Hematopoietic multipotent progenitor cell (in vitro differentiated cells): Measurements from ENCODE around the gene WWOX. TPM values are rescaled to one million over a fixed set of nuclear protein-coding genes. Genes with fewer than 3 reads are reported as not detected.

Experiments used
- DNase-seq, 3 donors: peaks; one replicate each; pipeline ENCODE4 v3.0.0-alpha.2; 2011 to 2015; ENCODE audit warnings: low read depth in 2 of 3, low spot score in 2 of 3
- total RNA-seq: library from RNA; depleted of rRNA; stranded (reverse); fragments of >200 nt; gene quantifications from one replicate; pipeline ENCODE4 v1.2.3, GENCODE V29; 2012

The WWOX gene
- total RNA-seq, 1 donor, result 24.8 TPM

DNA sequence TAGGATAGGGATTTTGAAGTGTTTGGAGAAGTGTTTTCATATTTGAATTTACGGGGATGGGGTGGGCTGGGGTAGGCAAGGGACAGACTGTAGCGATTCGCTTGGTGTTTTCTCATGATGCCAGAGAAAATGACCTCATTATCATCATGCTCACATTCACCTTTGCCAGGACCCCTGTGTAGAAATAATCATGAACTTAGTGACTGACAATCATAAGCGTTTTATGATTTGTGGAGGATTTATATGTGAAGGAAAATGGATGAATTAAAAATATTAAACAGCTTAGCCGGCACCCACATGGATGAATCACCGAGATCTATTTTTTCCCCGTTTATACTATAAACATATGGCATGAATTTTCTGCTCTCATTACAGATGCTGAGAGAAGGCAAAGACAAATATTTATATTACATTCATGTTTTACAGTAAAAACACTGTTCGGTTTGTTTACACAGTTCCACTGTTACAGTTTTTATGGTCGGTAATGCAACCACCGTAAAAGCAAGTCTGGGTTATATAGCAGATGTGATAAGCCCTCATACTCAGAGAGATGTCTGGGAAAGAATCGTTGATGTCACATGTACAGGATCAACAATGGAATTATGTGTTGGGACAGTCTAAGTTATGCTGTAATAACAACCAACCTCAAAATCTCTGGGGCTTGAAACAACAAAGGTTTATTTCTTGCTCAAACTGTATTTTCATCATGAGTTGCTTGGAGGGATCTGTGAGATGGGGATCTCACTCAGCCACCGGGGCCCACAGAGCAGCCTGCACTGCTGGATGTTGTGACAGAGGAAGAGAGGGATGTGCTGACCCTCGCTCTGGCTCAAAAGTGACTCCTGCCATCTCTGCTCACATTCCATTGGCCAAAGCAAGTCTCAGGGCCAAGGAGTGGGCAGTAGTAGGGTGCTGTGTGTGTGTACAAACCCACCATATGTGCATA, 85.1 kb downstream of the WWOX start:
- no peak for DNase-seq

DNA sequence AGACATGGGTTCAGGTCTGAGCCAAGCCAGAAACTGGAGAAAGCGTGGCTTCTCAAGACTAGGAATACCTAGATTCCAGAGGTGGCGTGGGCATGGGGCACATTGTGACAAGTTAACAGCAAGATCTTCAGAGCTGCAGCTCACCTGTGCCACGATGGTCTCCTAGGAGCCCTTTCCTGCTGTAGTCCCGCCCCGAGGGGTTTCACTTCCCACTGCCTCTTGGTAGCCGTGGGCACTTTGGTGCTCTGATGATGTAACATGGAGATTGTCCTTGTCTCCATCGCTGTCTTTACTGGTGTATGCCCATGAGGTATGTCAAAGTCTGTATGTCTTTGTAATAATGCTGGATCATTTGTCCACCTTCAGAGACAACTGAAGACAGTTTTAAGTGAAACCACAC, 89.7 kb downstream of the WWOX start:
- DNase-seq, result no peak

DNA sequence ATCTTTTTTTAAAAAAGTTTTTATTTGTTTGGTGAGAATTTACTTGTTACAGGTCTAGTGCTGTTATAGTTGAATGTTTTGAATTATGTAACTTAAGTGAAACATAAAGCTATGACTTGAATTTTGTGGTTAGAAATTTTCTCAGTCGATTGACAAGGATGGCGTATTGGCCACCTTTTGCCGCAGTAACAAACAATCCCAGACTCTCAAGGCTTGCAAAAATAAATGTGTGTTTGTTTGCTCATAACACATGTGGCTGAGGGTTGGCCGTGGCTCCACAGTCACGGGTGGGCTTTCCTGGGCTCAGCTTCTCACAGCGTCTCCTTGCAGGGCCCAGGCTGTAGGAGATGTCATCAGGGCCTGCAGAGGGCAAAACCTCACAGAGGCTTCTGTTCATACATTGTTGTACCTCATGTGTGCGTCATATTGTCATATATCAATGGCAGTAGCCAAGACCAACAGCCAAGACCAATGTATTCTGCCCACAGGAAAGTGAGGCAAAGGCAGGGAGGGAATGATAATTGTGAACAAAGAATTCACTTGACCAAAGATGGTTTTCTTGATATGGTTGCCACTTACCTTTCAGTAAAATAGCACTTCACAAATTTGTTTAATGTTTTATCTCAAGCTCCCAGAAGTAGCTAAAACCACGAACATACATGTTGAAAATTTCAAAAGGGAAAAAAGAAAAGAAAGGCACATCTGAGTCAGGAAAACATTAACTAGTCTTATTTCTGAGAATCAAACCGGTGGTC, 93.5 kb downstream of the WWOX start:
- DNase-seq, result peak in 2 of 3 donors; percentile 21 to 51

DNA sequence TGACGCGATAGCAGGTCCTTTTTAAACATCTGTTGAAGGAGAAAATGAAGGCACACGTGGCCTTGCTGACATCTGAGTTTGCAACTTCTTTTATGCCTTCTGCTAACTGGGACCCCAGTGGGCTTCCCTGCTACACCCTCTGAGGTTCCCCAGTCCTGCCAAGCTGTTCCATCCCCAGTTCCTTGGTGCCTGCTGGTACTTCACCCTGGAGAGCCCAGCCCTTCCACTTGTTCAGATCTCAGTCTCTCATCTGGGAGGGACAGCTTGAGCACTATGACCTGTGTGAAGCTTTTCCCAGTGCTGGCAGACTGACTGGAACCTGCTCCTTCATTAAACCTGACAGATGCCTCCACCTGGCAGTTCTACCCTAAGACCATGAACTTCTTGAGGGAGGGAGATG, 95.5 kb downstream of the WWOX start:
- DNase-seq, result no peak

DNA sequence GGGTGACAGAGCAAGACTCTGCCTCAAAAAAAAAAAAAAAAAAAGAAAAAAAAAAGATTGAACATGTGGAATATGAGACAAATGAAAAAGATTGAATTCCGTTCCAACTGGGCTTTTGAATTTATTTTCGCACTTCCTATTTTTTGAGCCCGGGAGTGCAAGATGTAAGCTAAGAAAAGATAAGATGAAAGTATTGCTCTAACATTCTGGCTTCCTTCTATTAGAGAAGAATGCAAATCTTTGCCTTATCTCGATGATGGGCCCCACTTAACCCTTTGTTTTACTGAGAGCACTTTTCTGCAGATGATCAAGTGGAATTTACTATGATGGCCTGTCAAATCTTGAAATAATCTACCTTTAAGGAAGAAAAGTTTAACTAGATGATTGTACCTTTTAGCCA, 96.3 kb downstream of the WWOX start:
- peak in 1 of 3 donors; percentile 17 for DNase-seq

DNA sequence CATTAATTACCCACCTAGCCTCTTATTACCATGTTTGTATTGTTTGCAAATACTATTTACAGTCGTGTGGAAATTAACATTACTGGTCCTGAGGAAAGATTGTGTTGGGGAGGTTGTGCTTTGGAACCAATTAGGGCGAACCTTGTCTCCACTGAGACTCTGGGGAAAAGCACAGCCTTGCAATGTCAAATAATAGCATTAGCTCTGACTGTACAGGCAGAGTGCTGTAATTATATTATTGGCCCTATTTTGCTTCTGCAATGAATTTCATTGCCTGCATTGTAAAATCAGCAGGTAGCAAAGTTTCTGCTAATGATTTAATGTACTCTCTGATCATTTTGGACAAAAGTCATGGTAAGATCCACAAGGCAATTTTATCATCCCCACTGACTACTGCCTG, 97.0 kb downstream of the WWOX start:
- DNase-seq, result no peak

DNA sequence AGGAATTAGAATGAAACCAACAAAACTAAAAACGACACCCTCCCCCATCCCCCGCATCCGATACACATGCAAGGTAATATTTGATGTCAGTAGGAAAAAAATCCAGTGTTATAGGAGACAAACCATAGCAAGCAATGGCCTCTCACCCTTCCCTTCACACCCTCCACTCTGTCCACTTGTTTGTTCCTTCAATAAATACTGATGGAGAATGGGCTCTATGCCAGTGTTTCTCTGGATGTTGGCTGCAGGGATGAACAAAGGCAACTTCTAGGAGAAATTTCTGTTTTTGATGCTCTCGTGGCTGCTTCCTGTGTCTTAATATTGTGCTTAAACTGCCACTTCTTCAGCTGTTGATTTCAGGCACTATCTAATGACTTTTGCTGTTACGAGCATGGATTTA, 98.8 kb downstream of the WWOX start:
- DNase-seq, result no peak

DNA sequence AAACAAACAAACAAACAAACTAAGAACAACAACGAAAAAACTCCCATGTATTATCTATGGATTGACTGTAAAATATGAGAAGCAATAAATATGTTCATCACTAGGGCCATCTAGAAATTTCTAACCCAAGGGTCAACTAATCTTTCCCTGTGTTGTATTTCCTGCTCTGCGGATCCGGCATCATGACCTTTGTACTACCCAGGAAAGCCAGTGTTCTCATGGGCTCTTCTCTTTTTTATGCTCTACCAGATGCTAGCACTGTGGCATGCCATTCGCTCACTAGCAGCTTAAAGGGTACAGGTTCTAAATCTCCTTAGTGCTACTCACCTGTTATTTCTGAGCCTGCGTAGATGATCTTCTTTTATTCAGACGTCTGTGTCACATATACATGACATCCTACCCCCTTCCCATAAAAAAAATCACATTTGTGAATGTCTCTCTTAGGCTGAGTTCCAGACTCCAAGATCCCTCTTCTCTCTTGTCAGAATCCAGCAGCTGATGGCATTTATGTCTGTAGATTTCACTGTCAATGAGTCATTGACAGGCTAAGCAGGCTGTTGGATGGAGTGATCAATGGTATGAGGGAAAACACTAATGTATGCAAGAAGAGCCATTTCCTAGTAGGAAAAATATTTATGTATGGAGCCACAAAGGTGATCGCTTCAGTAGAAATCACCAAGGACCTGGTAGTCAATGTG, 100.0 kb downstream of the WWOX start:
- no peak for DNase-seq

DNA sequence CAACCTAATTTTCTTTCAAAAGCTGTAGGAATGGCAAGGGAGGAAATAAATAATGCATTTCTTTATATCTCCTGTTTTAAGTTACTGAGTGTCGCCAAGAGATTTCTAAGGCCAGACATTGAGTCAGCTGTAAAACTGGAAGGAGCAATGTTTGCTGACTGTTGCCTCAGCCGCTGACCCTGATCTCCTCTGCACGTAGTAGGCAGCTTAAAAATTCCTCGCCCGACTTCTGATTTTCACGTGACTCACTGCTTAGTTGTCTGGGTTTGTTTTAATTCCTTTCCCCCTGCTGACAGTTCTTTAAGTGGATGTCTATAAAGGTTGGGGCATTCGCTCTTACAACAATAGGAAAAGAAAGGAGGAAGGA, 100.6 kb downstream of the WWOX start:
- DNase-seq, result no peak

DNA sequence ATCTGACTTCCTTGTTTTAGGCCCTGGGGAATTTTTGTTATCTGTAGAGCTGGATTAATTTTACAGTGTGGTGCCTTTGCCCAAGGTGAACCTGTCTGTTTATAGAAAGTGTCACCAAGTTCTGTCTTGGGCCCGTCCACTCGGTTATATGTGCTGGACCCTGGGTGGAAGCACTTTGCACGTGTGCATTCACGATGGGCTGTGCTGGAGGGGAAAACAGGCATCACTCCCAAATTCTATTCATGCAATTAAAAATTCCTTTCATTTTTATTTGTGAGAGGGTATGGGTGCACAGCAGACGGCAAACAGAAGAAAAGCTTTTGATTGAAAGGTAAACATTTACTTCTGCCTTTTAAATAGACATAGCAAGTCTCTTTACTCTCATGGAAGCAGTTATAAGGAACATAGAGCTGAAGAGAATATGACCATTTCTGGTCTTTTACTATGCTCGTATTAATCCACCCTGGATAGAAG, 101.2 kb downstream of the WWOX start:
- no peak for DNase-seq

DNA sequence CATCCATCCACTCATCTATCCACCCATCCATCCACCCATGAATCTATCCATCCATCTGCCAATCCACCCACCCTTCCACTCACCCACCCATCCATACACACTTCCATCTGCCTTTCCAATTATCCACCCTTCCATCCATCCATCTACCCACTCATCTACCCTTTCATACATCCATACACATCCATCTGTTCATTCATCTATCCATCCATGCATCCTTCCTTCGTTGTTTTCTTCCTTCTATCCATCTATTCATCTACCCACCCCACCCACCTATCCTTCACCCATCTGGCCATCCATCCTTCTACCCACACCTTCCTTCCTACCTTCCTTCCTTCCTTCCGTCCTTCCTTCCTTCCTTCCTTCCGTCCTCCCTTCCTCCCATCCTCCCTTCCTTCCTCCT, 106.1 kb downstream of the WWOX start:
- DNase-seq, result no peak

DNA sequence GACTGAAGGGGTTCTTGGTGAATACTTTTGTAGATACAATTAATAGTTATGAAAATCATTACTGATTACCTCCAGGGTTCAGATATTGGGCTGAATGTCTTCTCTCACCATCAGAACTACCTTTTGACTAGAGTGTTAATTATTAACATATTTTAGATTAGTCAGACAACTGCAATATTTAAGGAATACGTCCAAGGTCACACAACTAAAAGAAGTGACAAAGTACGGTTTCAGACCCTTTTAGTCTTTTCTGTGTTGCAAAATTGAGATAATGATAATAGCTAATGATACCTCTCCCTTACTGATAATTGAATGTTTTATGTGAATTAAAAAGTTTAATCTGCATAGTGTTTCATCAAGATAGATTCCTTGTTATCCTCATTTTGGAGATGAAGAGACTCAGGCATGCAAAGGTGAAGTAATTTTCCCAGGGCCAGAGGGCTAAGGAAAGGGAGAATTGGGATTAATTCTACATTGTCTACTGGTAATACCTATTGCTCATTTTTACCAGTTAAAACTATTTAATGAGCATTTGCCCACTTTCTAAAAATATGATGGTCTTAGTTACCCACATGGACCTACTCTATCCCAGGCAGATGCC, 107.3 kb downstream of the WWOX start:
- no peak for DNase-seq

DNA sequence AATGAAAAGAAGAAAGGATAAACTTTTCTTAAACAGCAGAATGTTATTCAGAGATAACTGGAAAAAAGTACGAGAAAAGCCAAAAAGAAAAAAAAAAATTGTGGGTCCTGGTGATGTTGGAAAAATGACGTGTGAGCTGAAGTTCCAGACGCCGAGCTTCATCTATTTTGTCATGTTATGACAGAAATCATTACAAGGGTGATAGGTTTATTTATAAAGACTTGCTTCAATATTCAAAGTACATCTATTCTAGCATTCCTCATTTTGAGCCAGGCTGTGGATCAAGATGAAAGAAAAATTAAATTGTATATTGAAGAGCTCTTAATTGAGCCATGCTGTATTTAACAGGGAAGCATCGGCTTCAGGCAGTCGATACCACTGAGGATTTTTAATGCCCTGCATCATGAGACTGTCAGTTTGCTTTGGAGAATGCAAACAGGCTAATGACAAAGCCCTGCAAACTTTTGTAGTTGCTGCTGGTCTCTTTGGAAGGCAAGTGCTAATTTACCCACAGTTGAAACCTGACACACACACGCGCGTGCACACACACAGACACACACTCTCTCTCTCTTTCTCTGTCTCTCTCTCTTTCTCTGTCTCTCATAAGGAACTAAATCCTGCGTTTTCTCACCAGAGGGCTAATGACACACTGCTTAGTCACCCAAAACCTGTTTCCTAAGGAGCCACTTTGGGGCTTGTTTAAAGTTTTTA, 110.7 kb downstream of the WWOX start:
- DNase-seq, result peak in 1 of 3 donors; percentile 8

DNA sequence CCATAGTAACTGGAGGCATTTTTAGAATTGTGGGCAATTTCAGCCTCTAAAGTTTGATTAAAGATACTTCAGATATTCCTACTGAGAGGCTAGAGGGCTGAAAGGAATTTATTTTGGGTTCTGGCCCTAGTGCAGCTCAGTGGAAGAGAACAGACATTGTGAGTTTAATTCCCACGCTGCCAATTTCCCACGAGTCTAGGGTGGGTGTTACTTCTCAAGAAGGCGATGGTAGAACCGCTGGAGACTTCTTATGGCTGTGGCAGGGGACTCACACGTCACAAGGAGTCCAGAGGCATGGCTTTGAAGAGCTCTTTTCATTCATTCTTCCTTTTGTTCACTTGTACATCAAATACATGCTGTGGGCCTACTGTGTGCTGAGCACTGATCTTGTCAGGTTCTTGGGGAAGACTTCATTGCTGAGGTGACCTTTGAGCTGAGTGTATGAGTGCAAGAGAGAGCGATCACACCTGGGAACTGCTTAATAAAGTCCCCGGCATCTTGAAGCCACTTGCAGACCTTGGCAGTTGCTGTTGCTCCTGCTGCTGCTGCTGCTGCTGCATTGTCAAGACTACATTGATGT, 111.7 kb downstream of the WWOX start:
- DNase-seq, result no peak

DNA sequence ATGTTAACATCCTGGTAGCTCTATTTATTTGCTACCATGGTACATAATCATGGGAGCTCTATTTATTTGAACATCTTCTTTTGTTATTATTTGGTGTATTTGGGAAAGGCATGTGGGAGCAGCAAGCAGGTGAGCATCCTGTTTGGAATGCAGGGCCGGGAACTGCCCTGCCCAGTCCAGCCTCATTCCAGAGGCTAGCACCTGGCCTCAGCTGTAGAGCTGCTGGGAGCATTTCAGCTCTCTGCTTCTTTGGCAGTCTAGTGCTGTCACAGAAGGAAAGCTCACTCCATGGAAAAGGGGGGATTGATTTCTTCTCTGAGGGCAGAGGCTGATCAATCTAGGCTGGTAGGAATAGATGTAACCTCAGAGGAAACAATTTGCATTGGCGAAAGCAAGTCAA, 112.5 kb downstream of the WWOX start:
- no peak for DNase-seq

DNA sequence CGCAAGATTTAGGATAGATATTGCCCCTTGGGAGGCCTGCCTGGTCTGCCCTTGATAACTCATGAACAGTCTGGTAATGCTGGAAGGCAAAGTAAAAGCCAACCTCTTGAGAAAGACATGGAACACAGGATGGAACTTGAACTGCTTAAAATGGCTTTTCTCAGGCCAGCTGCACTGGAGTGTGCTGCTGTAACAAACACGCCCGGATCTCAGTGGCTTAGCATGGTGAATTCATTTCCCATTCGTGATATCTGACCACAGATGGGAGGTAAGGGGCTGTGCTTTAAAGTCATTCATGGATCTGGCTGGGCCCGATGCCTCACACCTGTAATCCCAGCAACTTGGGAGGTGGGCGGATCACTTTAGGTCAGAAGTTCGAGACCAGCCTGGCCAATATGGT, 113.2 kb downstream of the WWOX start:
- no peak for DNase-seq

DNA sequence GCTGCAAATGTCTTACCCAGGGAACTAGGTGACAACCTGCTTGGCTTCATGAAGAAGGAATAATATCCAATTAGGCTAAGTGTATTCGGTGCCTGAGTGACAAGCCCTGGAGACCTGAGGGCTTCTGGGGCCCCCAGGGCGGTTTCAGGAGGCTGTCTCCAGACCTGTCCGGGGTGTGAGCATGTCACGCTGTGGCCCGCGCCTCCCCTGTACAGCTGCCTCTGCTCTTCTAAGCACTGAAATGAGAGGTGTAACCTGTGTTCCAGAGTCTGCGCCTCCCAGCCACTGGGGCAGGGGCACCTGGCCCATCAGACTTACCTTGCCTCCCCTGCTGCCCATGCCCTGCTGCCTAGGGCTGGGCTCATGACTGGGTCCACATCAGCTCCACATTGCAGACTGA, 114.3 kb downstream of the WWOX start:
- no peak for DNase-seq

DNA sequence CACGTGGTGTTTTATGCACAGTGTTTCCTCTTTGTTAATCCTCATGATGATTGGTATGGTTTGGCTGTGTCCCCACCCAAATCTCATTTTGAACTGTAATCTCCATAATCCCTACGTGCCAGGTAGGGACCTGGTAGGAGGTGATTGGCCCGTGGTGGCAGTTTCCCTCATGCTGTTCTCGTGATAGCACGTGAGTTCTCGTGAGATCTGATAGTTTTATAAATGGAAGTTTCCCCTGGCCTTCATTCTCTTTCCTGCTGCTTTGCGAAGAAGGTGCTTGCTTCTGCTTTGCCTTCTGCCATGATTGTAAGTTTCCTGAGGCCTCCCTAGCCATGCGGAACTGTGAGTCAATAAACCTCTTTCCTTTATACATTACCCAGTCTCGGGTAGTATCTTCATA, 115.8 kb downstream of the WWOX start:
- DNase-seq, result no peak

DNA sequence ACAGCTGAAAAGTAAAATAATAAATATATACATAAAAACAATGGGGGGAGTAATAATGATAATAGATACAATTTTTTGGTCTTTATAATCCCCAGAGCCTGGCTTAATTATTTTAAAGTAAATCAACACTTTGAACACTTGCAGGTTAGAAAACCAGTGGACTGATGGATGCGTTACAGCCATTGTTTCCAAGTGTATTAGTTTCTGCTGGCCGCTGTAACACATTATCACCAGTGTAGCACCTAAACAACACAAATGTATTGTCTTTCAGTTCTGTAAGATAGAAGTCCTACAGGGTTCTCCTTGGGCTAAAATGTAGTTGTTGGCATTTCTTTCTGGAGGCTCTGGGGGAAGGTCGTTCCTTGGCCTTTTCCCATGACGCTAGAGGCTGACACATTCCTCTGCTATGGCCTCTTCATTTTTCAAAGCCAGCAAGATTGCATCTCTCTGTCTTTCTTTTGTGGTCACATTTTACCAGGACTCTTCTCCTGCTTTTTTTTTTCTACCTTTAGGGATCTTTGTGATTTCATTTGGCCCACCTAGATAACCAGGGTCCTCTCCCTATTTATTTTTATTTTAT, 116.8 kb downstream of the WWOX start:
- no peak for DNase-seq

DNA sequence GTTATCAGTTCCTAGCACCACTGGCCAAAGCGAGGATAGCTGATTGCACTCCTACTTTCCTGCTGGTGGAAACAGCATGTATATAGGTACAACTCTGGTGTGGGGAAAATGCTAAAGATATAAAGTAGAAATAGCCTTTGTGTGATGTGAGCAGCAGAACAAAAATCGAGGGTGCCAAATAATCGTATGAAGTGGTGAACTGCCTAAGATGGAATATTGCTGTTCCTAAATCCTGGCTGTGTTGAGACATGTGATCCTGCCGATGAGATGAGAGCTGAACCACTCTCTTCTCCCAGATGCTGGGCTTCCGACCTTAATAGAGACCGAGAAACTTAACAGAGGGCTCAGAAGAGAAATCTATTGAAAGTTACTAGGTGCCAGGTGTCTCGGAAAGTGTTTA, 117.8 kb downstream of the WWOX start:
- DNase-seq, result no peak
